HL-60/S4 treated with phorbol 12-myristate 13-acetate at 8.2 ng/mL for 4 days and 3 days (cell line): Measurements from ENCODE around the gene XPO4.
"Not testable (repeated sequence)": the region's sequence is repeated elsewhere in the genome, so short reads cannot be mapped to it uniquely, and the experiment has no call there.

Experiments used
- in situ Hi-C: fragments of 300-500 bp; cut with MboI; formaldehyde crosslinking; loops from 2 replicates; pipeline ENCODE4 v1.15.0; 2022; ENCODE audit warnings: low sequenced_read_pairs

XPO4 gene

DNA sequence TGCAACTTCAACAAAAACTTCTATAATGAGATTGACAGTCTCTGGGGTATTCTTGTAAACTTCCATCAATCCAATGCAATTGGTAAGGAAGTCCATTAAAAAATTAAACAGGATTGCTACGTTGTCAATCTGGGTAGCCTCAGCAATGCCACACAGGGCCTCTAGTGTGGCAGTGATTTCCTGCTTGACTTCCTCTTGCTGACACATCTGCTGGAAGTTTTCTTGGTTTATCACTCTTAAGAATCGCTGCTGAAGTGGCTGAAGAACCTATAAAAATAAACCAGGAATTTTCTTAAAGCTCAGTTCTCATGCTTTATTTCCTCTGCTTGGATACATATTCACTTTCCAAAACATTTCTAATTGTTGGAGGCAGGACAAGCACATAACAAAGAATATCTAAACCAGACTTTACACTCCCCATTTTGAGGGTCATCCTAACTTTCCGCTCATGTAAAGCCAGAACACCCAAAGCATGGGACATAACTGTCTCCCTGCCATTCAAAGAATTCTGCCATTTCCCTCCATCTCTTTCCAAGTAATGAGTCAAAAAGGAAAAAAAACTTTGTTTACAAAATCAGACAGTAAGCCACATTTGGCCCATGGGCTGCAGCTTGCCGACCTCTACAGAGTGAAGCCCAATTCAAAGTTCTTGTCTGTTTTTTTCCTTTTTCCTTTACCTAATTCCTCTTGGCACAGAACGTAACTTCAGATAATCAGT, 105.6 kb downstream of the XPO4 start:
- in situ Hi-C loops: no loop called here

DNA sequence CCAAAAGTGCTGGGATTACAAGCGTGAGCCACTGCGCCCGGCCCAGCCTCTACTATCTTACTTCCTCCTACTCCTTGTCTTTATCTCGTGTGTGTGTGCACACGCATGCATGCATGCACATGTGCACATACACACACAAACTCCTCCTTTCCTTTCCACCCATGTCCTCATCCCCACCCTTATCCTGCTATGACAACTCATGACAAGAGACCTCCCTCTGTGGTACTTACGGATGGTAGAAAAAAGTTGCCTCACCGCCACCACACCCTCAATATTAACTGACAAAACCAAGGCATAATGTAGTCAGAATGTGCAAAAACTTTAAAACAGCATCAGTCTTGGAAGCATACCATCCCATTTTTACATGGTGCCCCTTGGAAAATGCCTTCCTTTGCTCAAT, 112.9 kb downstream of the XPO4 start:
- in situ Hi-C loops: no loop called here

DNA sequence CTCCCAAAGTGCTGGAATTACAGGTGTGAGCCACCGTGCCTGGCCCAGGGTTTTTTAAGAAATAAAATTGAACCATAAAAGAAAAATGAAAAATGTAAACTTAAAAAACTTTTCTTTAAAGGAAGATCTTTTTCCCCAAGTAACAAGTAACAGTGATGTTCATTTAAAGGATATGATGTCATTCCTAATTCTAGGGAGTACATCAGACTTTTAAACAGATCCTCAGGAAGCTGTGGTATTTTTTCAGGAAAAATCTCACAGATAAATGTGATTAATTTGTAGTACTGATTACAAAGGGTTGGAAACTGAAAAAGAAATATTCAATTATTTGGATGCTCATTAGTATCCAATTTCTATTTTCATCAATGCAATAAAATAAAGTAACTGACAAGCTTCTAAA, 114.2 kb downstream of the XPO4 start:
- in situ Hi-C loops: no loop called here

DNA sequence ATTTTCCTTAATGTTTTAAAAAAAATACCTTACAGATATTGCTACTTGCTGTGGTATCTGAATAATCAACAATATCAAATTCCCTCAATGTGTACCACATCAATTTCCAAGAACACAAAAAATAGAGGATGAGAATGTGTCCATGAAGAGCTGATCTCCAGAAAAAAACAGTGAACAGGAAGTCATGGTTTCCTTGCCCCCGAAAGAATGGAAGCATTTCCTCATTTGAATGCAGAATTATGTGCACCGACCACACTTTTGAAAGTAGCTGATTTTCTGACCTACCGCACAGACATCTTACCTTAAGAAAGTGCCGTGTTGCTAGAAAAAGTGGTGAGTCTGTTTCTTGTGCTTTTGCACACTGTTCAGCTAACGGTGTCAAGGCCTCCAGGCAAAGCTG, 115.4 kb downstream of the XPO4 start:
- in situ Hi-C loops: no loop called here

DNA sequence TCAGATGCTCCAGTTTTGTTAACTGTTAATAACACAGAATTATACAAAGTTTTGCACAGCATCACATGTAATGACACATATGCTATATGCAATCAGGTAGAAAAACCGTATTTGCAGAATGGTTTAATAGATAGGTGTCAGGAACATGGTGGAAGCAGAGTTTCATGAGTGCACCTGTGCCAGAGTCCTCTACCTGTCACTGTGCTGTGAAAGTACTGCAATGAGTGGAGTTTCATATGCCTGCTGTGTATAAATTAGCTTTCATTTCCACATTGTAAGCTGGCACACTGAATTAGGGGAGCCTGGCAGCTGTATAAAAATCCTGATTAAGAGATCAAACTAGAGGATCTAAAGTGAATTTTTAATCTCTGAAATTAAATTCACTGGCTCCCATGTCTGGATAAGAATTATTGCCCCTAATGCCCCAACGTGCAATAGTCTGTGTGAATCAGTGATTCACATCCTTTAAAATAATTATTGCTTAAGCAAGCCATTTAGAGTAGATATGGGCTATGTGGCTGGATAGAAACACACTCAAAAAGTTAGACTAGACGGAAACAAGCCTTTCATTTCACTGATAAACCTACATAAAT, 120.3 kb downstream of the XPO4 start:
- in situ Hi-C loops: no loop called here

DNA sequence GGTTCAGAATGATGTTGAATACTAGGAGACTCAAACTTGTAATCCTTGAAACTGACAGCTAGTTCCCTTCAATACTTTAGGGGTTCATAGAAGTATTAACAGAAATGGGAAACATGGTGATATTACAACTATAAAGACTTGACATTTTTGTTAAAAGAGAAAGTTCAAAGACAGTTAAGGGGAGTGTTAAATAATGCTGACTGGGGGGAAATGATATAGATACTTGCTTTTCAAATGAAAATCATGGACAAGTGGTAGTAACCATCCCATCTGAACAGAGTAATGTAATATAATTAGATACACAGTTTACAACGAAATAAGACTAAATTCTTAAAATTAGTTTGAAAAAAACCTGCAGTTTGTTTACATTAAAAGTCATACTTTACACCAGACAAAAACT, 122.2 kb downstream of the XPO4 start:
- in situ Hi-C loops: no loop called here

DNA sequence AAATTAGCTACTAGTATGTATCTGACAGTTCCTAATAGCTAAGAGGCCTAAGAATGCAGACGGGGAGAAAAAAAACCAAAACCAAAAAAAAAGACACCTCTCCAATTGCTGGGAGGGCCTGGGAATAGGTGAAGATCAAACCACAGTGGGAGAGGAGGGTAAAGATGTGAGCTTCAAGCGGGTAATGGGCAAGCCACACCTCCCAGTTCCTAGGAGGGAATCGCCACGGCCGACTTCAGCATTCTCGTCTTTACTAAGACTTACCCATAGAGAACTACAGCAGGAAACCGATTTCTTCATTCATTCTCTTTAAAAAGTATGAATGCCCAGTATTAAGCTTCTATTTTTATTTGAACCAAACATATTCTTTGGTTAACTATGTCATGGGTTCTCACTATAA, 123.1 kb downstream of the XPO4 start:
- in situ Hi-C loops: no loop called here

DNA sequence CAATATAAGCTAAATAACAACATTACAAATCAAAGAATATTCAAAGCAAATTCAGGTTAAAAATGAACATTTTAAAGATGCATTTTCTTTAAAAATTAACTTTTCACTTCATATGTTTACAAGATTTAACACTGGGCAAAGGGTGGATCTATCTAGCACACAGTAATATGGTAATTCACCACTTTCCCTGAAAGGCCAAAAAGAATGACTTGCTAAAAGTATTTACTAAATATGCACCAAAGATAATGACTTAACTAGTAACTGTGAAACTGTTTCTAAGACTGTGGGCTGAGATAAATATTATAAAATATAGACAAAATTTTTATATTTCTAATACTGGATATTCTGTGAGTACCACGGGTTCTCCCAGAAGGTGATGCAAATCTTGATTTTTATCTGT, 124.2 kb downstream of the XPO4 start:
- in situ Hi-C loops: no loop called here

DNA sequence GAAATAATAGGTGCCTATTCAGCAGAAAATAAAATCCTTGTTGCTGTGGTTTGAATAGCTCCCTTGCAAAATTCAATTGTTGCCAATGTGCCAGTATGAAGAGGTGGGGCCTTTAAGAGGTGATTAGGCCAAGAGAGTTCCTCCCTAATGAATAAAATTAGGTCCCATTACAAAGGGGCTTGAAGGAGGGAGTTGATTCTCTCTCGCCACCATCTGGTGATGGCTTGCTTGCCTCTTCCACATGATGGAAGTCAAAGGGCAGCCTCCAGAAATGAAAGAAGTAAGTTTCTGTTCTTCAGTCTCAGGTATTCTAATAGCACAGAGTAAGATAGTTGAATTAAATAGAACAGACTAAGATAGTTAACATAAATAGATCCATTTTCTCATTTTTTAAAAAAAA, 125.8 kb downstream of the XPO4 start:
- in situ Hi-C loops: no loop called here

DNA sequence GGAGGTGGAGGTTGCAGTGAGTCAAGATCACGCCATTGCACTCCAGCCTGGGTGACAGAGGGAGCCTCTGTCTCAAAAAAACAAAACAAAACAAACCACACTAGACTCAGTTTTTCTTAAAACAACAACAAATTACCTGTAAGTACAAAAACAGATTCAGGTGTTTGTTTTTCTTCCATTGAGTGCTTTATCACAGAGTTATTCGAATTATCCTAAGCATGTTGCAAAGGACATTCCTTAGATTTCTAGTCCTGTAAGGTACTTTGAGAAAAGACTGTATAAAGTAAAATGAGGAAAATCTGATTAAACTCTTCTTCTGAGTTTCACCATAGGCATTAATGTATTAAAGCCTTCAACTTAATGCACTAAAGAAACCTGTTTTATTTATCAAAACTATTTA, 126.6 kb downstream of the XPO4 start:
- in situ Hi-C loops: no loop called here

DNA sequence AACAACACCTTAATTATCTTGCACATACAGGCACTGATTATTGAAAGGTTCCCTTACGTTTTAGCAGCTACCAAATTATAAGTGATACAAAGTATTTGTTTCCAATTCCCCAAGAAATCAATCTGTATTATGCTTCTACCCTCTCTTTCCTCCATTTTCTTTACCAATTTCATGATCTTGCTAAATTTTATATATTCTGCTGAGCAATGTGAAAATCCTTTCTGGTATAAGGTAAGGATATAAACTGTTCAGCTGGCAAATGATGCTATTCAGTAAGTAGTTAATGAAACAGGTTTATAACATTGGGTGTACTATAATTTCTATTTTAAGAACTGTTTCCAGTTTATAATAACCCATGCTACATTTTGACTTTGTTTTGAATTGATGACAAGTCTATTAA, 127.8 kb downstream of the XPO4 start:
- in situ Hi-C loops: no loop called here

DNA sequence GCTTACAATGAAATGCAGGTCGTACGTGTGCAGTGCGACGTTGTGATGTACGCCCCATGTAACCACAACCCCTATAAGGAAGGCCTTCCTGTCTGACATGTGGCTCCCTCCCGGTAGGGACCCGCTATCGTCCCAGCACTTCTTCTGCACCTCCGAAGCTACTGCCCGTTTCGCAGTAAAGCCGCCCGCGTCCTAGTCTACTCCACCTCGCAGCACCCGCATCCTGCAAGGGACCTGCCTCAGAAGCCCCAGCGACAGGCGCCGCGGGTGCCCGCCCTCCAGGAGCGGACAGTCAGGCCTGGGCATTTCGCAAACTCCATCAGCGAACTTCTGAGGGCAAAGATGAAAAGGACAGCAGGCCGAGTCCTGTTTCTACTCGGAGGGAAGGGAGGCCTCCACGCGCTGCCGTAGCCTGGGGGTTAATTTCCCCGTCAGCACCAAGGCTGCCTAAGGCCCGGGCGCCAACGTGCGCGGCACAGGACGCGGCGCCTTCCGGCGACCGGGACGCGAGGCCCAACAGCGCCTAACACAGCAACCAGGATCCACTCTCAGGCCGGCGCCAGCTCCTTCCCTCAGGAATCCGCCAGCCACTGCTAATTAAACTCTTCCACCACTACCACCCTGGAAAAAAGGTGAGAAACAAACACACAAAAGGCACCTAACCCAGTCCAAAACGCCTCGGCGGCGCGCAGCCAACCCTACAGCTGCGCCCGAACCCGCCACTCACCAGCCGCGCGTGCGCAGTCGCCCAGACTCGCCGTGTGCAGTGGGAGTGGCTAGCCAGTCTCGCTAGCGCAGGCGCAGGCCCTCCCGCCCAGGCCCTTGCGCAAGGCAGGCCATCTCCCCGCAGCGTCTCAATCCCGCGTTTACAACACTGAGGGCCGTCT, 129.1 kb downstream of the XPO4 start, which contains the start of gene EEF1AKMT1:
Gene EEF1AKMT1, minus strand, starts transcription at position 768 of the 887 bp plus-strand sequence. CDS start 16,363 bp downstream, outside the sequence.
- in situ Hi-C loops: no loop called here

DNA sequence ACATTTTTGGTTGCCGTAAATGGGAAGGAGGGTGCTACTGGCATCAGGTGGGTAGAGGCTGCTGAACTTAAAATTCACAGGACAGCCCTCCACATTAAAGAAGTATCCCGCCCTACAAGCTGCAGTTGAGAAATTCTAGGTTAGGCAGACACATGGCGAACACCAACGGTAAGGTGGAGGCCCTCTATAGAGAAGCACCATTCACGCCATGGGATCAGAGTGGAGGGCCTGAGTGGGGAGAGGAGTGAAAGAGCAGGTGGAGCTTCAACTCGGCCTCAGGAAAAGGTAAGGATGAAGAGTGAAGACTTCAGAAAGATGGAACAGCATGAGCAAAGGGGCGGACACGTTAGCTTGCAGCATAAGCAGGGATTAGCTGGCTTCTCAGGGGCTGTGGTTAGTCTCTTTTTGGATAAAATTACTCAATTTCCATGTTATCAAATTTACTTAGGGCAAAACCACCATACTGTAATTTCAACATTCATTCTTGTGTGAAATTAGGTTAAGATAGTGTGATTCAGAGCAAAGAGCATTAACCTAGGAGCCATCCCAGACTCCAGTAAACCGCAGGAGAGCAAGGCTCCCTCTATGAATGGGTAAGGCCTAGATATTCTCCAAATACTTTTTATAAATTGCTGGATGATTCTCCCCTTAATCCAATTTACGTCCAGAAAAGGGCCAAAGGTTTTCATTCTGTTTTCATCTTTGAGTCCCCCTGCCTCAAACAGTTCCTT, 130.0 kb downstream of the XPO4 start:
- in situ Hi-C loops: no loop called here

DNA sequence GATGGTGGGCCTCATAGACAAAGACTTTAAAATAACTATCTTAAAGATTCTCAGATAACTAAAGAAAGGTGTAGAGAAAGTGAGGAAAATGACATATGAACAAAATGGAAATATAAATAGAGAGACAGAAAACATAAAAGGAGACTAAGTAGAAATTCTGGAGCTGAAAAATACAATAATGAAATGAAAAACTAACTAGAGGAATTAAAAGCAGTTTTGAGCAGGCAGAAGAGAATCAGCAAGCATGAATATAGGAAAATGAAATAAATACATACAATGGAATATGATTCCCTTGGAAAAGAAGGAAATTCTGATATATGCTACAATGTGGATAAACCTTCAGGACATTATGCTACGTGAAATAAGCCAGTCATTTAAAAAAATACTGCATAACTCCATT, 132.7 kb downstream of the XPO4 start:
- in situ Hi-C loops: no loop called here

DNA sequence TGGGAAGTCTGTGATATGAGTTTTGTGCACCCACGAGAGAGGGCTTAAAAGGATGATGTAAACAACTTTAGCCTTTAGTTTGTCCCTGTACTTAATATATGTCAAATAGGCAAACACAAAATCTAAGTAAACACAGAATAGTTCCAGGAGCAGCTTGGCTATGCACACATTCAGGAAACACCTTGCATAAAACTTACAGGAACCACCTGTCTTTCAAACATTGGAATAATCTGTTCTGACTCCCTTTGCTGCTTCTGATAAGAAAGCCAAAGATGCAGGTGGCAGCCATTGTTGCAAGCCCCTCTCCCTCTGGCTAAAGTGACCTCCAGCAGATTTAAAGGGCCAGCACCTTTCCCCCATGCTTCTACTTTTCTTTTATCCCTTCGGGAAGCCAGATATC, 133.5 kb downstream of the XPO4 start:
- in situ Hi-C loops: no loop called here

DNA sequence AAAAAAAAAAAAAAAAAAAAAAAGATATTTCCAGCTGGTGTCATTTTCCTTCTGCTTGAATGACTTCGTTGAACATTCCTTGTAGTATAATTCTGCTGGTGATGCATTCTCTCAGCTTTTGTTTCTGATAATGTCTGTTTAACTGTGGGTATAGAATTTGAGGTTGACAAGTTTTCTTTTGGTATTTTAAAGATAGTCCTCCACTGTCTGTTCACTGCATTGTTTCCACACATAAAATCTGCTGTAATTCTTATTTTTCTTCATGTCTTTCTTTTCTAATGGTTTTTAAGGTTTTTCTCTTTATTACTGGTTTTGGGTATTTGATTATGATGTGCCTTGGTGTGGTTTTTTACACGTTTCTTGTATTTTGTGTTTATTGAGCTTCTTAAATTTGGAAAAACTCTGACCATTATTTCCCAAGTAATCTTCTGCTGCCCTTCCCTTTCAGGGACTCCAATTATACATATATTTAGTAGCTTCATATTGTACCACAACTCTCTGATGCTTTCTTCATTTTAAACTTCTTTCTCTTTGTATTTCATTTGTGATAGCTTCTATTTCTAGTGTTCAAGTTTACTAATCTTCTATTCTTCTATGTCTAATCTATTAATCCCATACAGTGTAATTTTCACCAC, 135.1 kb downstream of the XPO4 start:
- in situ Hi-C loops: no loop called here

DNA sequence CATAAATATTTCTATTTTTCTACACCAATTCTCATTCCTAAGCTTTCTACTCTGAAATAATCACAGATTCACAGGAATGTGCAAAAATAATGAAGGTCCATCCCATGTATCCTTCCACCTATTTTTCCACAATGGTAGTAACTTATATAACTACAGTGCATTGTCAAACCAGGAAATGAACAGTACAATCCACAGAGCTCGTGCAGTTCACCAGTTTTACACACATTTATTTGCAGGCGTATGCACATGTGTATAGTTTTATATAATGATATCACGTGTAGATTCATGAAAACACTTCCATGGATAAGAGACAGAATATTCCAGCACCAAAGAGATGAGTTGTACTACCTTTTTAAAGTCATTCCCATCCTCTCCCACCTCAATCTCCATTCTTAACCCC, 141.7 kb downstream of the XPO4 start:
- in situ Hi-C loops: no loop called here

DNA sequence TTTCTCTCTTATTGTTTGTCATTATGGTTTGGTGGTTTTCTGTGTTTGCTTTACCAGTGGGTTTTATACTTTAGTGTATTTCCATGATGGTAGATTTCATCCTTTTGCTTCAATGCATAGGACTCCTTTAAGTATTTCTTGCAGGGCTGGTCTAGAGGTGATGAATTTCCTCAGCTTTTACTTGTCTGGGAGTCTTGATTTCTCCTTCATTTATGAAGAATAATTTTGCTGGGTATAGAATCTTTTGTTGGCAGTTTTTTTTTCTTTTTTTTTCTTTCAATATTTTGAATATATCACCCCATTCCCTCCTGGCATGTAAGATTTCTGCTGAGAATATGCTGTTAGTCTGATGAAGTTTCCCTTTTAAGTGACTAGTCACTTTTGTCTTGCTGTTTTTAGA, 148.5 kb downstream of the XPO4 start:
- in situ Hi-C loops: no loop called here

DNA sequence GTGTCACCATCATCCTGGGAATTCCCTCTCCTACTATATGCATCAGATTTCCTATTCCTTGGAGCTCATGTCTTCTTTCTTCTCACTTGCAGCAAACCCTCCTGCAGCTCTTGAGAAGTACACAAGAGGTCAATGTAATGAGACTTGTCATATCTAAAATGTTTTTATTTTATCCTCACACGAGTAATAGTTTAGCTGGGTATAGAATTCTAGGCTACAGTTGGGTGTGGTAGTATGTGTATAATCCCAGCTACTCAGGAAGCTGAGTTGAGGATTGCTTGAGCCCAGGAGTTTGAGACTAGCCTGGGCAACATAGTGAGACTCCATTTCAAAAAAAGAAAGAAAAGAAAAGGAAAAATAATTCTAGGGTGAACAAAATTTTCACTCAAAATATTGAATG, 153.2 kb downstream of the XPO4 start:
- in situ Hi-C loops: no loop called here

DNA sequence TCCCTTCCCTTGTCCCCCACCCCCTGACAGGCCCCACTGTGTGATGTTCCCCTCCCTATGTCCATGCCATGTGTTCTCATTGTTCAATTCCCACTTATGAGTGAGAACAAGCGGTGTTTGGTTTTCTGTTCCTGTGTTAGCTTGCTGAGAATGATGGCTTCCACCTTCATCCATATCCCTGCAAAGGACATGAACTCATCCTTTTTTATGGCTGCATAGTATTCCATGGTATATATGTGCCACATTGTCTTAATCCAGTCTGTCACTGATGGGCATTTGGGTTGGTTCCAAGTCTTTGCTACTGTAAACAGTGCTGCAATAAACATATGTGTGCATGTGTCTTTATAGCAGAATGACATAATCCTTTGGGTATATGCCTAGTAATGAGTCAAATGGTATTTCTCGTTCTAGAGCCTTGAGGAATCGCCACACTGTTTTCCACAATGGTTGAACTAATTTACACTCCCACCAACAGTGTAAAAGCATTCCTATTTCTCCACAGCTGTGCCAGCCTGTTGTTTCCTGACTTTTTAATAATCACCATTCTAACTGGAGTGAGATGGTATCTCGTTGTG, 158.6 kb downstream of the XPO4 start:
- in situ Hi-C loops: not testable (repeated sequence)
